CD14-positive monocyte (primary cell): ENCODE measurements around the gene STARD3. TPM values are rescaled to one million over a fixed set of nuclear protein-coding genes. Genes with fewer than 3 reads are reported as not detected.
"Not testable (repeated sequence)": the region's sequence is repeated elsewhere in the genome, so short reads cannot be mapped to it uniquely, and the experiment has no call there.

Experiments used
- DNase-seq, 3 donors: peaks; one replicate each; pipeline ENCODE4 v3.0.0-alpha.2; 2011 to 2022
- H2AFZ ChIP-seq: 2 replicates; pipeline ENCODE4 v1.6.0; 2012; ENCODE audit warnings: mild to moderate bottlenecking, low read depth, low read length, inconsistent platforms; ENCODE audit not compliant: insufficient read depth, poor library complexity, severe bottlenecking
- H3K27ac ChIP-seq, 2 donors: 1 replicate in 1 of 2; 2 replicates in 1 of 2; pipeline ENCODE4 v1.5.1; 2012 to 2013; ENCODE audit warnings: low read length in 2 of 2, control low read depth in 1 of 2, inconsistent platforms in 1 of 2, low read depth in 1 of 2, mild to moderate bottlenecking in 1 of 2
- H3K27me3 ChIP-seq, 2 donors: one replicate each; pipeline versions ENCODE4 v1.6.0 to v1.6.1; 2011 to 2013; ENCODE audit warnings: low read length in 2 of 2; ENCODE audit not compliant: control insufficient read depth in 2 of 2, insufficient read depth in 2 of 2
- H3K36me3 ChIP-seq, 2 donors: replicated peaks in 1 of 2; 1 replicate in 1 of 2; 2 replicates in 1 of 2; pipeline versions ENCODE4 v1.5.1 to v1.6.1; 2012 to 2013; ENCODE audit warnings: low read length in 2 of 2, control low read depth in 1 of 2, inconsistent platforms in 1 of 2, mild to moderate bottlenecking in 1 of 2; ENCODE audit not compliant: insufficient read depth in 2 of 2, control insufficient read depth in 1 of 2
- H3K4me1 ChIP-seq, 2 donors: 1 replicate in 1 of 2; 2 replicates in 1 of 2; pipeline versions ENCODE4 v1.5.1 to v1.6.1; 2012 to 2013; ENCODE audit warnings: low read length in 2 of 2, control low read depth in 1 of 2, inconsistent platforms in 1 of 2, mild to moderate bottlenecking in 1 of 2, moderate library complexity in 1 of 2; ENCODE audit not compliant: insufficient read depth in 2 of 2, control insufficient read depth in 1 of 2
- H3K4me2 ChIP-seq: replicated peaks from 2 replicates; pipeline ENCODE3; 2012; ENCODE audit warnings: low read length, moderate library complexity, mild to moderate bottlenecking; ENCODE audit not compliant: poor library complexity, severe bottlenecking; ENCODE audit errors: extremely low read depth
- H3K4me3 ChIP-seq, 3 experiments: fragments of 200-600 bp in 1 of 3; sonication (generic) in 1 of 3; replicated peaks in 1 of 3; 1 replicate in 2 of 3; 2 replicates in 1 of 3; pipeline ENCODE4 v1.5.1; 2011 to 2013; ENCODE audit warnings: low read length in 3 of 3, mild to moderate bottlenecking in 3 of 3, control low read depth in 2 of 3, low read depth in 2 of 3, inconsistent platforms in 1 of 3, moderate library complexity in 1 of 3
- H3K79me2 ChIP-seq: 2 replicates; pipeline ENCODE4 v1.6.0; 2012; ENCODE audit warnings: mild to moderate bottlenecking, control low read depth, inconsistent platforms, low read length, moderate library complexity; ENCODE audit not compliant: insufficient read depth
- H3K9ac ChIP-seq: 2 replicates; pipeline ENCODE4 v1.6.0; 2017; ENCODE audit warnings: low read length, mild to moderate bottlenecking; ENCODE audit not compliant: insufficient read depth, poor library complexity, severe bottlenecking
- H3K9me3 ChIP-seq, 2 donors: replicated peaks in 1 of 2; 1 replicate in 1 of 2; 2 replicates in 1 of 2; pipeline versions ENCODE4 v1.5.1 to v1.6.1; 2012 to 2013; ENCODE audit warnings: low read length in 2 of 2, control low read depth in 1 of 2; ENCODE audit not compliant: control insufficient read depth in 1 of 2, insufficient read depth in 1 of 2
- H4K20me1 ChIP-seq: 2 replicates; pipeline ENCODE4 v1.6.0; 2012; ENCODE audit warnings: mild to moderate bottlenecking, low read length, control low read depth, moderate library complexity; ENCODE audit not compliant: insufficient read depth
- H3K27ac Mint-ChIP-seq, 7 donors: one replicate each; pipeline ENCODE4 v1.8.0; 2020; ENCODE audit warnings: mild to moderate bottlenecking in 7 of 7, mixed read lengths in 7 of 7, moderate library complexity in 6 of 7, inconsistent platforms in 2 of 7
- H3K27me3 Mint-ChIP-seq, 3 donors: one replicate each; pipeline ENCODE4 v1.8.0; 2021 to 2022; ENCODE audit warnings: low read depth in 3 of 3, mild to moderate bottlenecking in 3 of 3, mixed read lengths in 3 of 3, moderate library complexity in 3 of 3, inconsistent platforms in 1 of 3
- H3K36me3 Mint-ChIP-seq, 2 donors: one replicate each; pipeline ENCODE4 v1.8.0; 2020; ENCODE audit warnings: mixed read lengths in 2 of 2, inconsistent platforms in 1 of 2, mild to moderate bottlenecking in 1 of 2
- H3K4me1 Mint-ChIP-seq: one replicate; pipeline ENCODE4 v1.8.0; 2020; ENCODE audit warnings: mild to moderate bottlenecking, mixed read lengths
- H3K4me3 Mint-ChIP-seq, 2 donors: one replicate each; pipeline ENCODE4 v1.8.0; 2020; ENCODE audit warnings: mild to moderate bottlenecking in 2 of 2, mixed read lengths in 2 of 2, moderate library complexity in 1 of 2
- H3K9me3 Mint-ChIP-seq, 7 donors: one replicate each; pipeline ENCODE4 v1.8.0; 2020 to 2022; ENCODE audit warnings: mixed read lengths in 7 of 7, mild to moderate bottlenecking in 6 of 7, moderate library complexity in 6 of 7, inconsistent platforms in 2 of 7
- WGBS: methylation state at CpG from one replicate; pipeline ENCODE4 v1.1.5; 2013; ENCODE audit warnings: missing lambda C conversion rate; ENCODE audit not compliant: insufficient coverage; 5-methylcytosine and 5-hydroxymethylcytosine counted together
- intact Hi-C, 2 donors: fragments of 100-400 bp; cut with micrococcal nuclease; formaldehyde crosslinking; loops; one replicate each; pipeline versions ENCODE4 v1.15.0 to v1.15.1; 2023
- polyA plus RNA-seq, 3 donors: library from polyadenylated mRNA; depleted of rRNA in 1 of 3; unstranded in 2 of 3; stranded (reverse) in 1 of 3; fragments of 300-500 nt in 2 of 3; fragments of >200 nt in 1 of 3; fragmentation: Illumina TruSeq in 2 of 3; gene quantifications; 1 replicate in 2 of 3; 2 replicates in 1 of 3; pipeline ENCODE4 v1.2.3, GENCODE V29; 2012 to 2021
- TF ChIP-seq, protein P1 (sequence below): fragments of 200-600 bp; IDR thresholded peaks from one replicate; pipeline ENCODE4 v1.8.0; 2022; ENCODE audit warnings: antibody characterized with exemption, mild to moderate bottlenecking

The STARD3 gene
- polyA plus RNA-seq, 3 donors: 35.1 to 114 (median 45.3) TPM

DNA sequence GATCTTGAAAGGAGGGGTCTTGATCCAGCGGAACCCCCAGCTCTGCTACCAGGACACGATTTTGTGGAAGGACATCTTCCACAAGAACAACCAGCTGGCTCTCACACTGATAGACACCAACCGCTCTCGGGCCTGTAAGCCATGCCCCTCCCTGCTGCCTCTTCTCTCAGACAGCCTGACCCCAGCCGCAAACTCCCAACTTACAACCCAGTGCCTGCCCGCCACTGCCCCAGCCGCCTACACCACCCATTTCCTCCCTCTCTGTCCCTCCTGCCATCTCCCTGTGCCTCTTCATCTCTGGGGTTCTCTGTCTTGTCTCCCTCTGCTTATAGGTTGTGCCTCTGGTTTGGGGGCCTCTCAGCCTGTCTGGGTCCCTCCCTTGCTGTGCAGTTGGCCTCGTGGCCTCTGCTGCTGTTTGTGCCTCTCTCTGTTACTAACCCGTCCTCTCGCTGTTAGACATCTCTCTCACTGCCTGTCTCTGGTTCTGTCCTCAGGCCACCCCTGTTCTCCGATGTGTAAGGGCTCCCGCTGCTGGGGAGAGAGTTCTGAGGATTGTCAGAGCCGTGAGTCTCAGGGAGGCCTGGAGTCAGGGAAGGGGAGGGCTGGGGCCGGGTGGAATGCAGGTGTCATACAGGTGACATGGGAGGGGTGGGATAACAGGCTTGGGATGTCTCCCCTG lies 72.5 kb downstream of the STARD3 start:
- H3K9me3 Mint-ChIP-seq: no peaks in the 10 kb centered on the region
- H3K4me3 ChIP-seq: no peak overlapping the region
- H3K27ac Mint-ChIP-seq: no peak overlapping the region
- no peak overlapping the region for H3K4me2 ChIP-seq
- 92% methylated on average over 12 of the region's 14 CpGs for WGBS
- no peak overlapping the region for H2AFZ ChIP-seq
- DNase-seq: no peak
- peaks cover 3 to 6% (median 4%) of the 10 kb centered on the region in 3 donors for H3K27me3 Mint-ChIP-seq
- no peak overlapping the region for H3K27ac ChIP-seq
- TF ChIP-seq, protein P1, sequence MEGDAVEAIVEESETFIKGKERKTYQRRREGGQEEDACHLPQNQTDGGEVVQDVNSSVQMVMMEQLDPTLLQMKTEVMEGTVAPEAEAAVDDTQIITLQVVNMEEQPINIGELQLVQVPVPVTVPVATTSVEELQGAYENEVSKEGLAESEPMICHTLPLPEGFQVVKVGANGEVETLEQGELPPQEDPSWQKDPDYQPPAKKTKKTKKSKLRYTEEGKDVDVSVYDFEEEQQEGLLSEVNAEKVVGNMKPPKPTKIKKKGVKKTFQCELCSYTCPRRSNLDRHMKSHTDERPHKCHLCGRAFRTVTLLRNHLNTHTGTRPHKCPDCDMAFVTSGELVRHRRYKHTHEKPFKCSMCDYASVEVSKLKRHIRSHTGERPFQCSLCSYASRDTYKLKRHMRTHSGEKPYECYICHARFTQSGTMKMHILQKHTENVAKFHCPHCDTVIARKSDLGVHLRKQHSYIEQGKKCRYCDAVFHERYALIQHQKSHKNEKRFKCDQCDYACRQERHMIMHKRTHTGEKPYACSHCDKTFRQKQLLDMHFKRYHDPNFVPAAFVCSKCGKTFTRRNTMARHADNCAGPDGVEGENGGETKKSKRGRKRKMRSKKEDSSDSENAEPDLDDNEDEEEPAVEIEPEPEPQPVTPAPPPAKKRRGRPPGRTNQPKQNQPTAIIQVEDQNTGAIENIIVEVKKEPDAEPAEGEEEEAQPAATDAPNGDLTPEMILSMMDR: no peak
- H3K9me3 ChIP-seq: no peaks in the 10 kb centered on the region
- no peaks in the 10 kb centered on the region for H3K79me2 ChIP-seq
- no peaks in the 10 kb centered on the region for H3K4me1 Mint-ChIP-seq
- no peaks in the 10 kb centered on the region for H3K36me3 Mint-ChIP-seq
- no peaks in the 10 kb centered on the region for H3K27me3 ChIP-seq
- intact Hi-C loops: no loop called here
- no peaks in the 10 kb centered on the region for H3K36me3 ChIP-seq
- H3K4me3 Mint-ChIP-seq: no peak overlapping the region
- no peaks in the 10 kb centered on the region for H3K4me1 ChIP-seq
- no peaks in the 10 kb centered on the region for H4K20me1 ChIP-seq
- H3K9ac ChIP-seq: no peak overlapping the region

DNA sequence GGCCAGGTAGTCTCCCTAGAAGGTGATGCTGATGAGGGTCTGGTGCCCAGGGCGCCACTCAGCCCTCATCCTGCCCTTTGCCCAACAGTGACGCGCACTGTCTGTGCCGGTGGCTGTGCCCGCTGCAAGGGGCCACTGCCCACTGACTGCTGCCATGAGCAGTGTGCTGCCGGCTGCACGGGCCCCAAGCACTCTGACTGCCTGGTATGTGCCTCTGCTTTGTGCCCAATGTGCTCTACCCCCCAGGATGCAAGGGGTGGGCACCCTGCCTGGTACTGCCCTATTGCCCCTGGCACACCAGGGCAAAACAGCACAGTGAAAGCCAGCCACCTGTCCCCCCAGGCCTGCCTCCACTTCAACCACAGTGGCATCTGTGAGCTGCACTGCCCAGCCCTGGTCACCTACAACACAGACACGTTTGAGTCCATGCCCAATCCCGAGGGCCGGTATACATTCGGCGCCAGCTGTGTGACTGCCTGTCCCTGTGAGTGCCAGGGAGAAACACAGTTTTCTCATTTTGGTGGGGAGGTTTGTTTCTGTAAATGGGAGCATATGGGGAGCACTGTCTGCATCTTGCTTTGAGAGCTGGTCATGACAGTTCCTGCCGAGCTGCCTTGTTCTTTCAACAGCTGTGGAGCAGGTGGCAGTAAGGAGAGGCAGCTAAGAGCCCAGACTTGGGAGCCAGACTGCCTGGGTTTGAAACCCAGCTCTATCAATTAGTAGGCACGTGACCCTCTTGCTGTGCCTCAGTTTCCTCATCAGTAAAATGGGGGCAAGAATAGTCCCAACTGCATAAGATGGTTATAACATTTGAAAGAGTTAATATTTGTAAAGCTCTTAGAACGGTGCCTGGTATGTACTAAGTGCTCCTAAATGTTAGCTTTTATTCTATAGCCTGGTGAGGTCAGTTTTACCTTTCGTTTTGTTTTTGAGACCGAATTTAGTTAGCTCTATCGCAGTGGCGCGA lies 73.3 kb downstream of the STARD3 start:
- Mint-ChIP-seq H3K4me1 (no peaks in the 10 kb centered on the region), H3K36me3 (no peaks in the 10 kb centered on the region), H3K9me3 (no peaks in the 10 kb centered on the region), H3K27ac (no peak overlapping the region), H3K27me3 (peaks cover 0 to 4% (median 2%) of the 10 kb centered on the region in 3 donors), H3K4me3 (peak overlapping the region in 1 of 2 donors; percentile 27)
- Histone ChIP-seq H3K27ac (no peak overlapping the region), H3K36me3 (no peaks in the 10 kb centered on the region), H3K9ac (no peak overlapping the region), H2AFZ (no peak overlapping the region), H4K20me1 (no peaks in the 10 kb centered on the region), H3K27me3 (no peaks in the 10 kb centered on the region), H3K79me2 (no peaks in the 10 kb centered on the region), H3K9me3 (no peaks in the 10 kb centered on the region), H3K4me2 (no peak overlapping the region), H3K4me3 (no peak overlapping the region), H3K4me1 (no peaks in the 10 kb centered on the region)
- intact Hi-C loops: no loop called here
- TF ChIP-seq, protein P1: no peak
- 92% methylated on average over 18 of the region's 20 CpGs for WGBS
- DNase-seq: no peak

DNA sequence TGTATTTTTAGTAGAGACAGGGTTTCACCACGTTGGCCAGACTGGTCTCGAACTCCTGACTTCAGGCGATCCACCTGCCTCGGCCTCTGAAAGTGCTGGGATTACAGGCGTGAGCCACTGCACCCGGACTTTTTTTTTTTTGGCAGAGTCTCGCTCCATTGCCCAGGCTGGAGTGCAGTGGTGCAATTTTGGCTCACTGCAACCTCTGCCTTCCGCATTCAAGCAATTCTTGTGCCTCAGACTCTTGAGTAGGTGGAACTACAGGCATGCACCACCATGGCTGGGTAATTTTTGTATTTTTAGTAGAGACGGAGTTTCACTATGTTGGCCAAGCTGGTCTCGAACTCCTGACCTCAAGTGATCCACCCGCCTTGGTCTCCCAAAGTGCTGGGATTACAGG lies 74.1 kb downstream of the STARD3 start:
- H3K4me3 ChIP-seq, H2AFZ ChIP-seq, H3K4me2 ChIP-seq, H3K27ac ChIP-seq, H3K79me2 ChIP-seq, H3K27me3 Mint-ChIP-seq, H3K9ac ChIP-seq, H4K20me1 ChIP-seq, H3K27ac Mint-ChIP-seq, H3K36me3 Mint-ChIP-seq, H3K27me3 ChIP-seq, H3K4me3 Mint-ChIP-seq, H3K36me3 ChIP-seq, intact Hi-C loops, H3K9me3 ChIP-seq, H3K9me3 Mint-ChIP-seq, H3K4me1 ChIP-seq, H3K4me1 Mint-ChIP-seq, DNase-seq: not testable (repeated sequence)
- 96% methylated on average over 9 of the region's 11 CpGs for WGBS
